Astrocyte (in vitro differentiated cells and primary cell): ENCODE data around the gene SEC16B. TPM values are rescaled to one million over a fixed set of nuclear protein-coding genes. Genes with fewer than 3 reads are reported as not detected.

Source experiments
- DNase-seq: peaks from one replicate; pipeline ENCODE4 v3.0.0-alpha.2; 2010; ENCODE audit warnings: low read depth
- FAIRE-seq: peaks from 2 replicates; lab custom pipeline; 2011; peaks lifted over from hg19 to GRCh38; lab: Jason Lieb, UNC
- H2AFZ ChIP-seq: 2 replicates; pipeline ENCODE4 v1.6.0; 2012; ENCODE audit warnings: low read depth, low read length, inconsistent platforms
- H3K27ac ChIP-seq: 2 replicates; pipeline ENCODE4 v1.5.1; 2011; ENCODE audit warnings: low read depth, low read length, inconsistent platforms
- H3K27me3 ChIP-seq: 2 replicates; pipeline ENCODE4 v1.6.0; 2011; ENCODE audit warnings: low read length, inconsistent platforms; ENCODE audit not compliant: insufficient read depth
- H3K36me3 ChIP-seq: 2 replicates; pipeline ENCODE4 v1.5.1; 2011; ENCODE audit warnings: low read length, inconsistent platforms; ENCODE audit not compliant: insufficient read depth
- H3K4me1 ChIP-seq: 2 replicates; pipeline ENCODE4 v1.5.1; 2011; ENCODE audit warnings: low read length, inconsistent platforms; ENCODE audit not compliant: insufficient read depth
- H3K4me2 ChIP-seq: 2 replicates; pipeline ENCODE4 v1.6.0; 2012; ENCODE audit warnings: low read length, inconsistent platforms
- H3K4me3 ChIP-seq: 2 replicates; pipeline ENCODE4 v1.5.1; 2011; ENCODE audit warnings: low read depth, mild to moderate bottlenecking, low read length, inconsistent platforms; ENCODE audit not compliant: insufficient read depth
- H3K79me2 ChIP-seq: 2 replicates; pipeline ENCODE4 v1.6.0; 2012; ENCODE audit warnings: mild to moderate bottlenecking, low read length, inconsistent platforms; ENCODE audit not compliant: insufficient read depth
- H3K9ac ChIP-seq: 2 replicates; pipeline ENCODE4 v1.6.0; 2012; ENCODE audit warnings: mild to moderate bottlenecking, low read length, inconsistent platforms
- H3K9me3 ChIP-seq: 2 replicates; pipeline ENCODE4 v1.5.1; 2012; ENCODE audit warnings: low read depth, mild to moderate bottlenecking, low read length, inconsistent platforms; ENCODE audit not compliant: insufficient read depth
- H4K20me1 ChIP-seq: 2 replicates; pipeline ENCODE4 v1.6.0; 2012; ENCODE audit warnings: low read length, inconsistent platforms; ENCODE audit not compliant: insufficient read depth
- H3K27ac Mint-ChIP-seq: one replicate; pipeline ENCODE4 v1.8.0; 2021; ENCODE audit warnings: mild to moderate bottlenecking, mixed read lengths; ENCODE audit not compliant: unreplicated experiment
- H3K27me3 Mint-ChIP-seq: one replicate; pipeline ENCODE4 v1.8.0; 2021; ENCODE audit warnings: low read depth, mixed read lengths; ENCODE audit not compliant: unreplicated experiment
- H3K36me3 Mint-ChIP-seq: one replicate; pipeline ENCODE4 v1.8.0; 2021; ENCODE audit warnings: low read depth, mixed read lengths; ENCODE audit not compliant: unreplicated experiment
- H3K4me1 Mint-ChIP-seq: one replicate; pipeline ENCODE4 v1.8.0; 2021; ENCODE audit warnings: low read depth, mixed read lengths; ENCODE audit not compliant: unreplicated experiment
- H3K4me3 Mint-ChIP-seq: one replicate; pipeline ENCODE4 v1.8.0; 2021; ENCODE audit warnings: mild to moderate bottlenecking, moderate library complexity, mixed read lengths; ENCODE audit not compliant: unreplicated experiment
- H3K9me3 Mint-ChIP-seq: one replicate; pipeline ENCODE4 v1.8.0; 2021; ENCODE audit warnings: mild to moderate bottlenecking, mixed read lengths; ENCODE audit not compliant: unreplicated experiment
- CTCF ChIP-seq: IDR thresholded peaks from 2 replicates; pipeline ENCODE4 v1.5.1; 2011; ENCODE audit warnings: low read depth, mild to moderate bottlenecking, inconsistent platforms, low read length, moderate library complexity; ENCODE audit not compliant: insufficient read depth
- EZH2 ChIP-seq: IDR thresholded peaks from 2 replicates; pipeline ENCODE4 v1.6.1; 2012; ENCODE audit warnings: mild to moderate bottlenecking, low read length, inconsistent platforms; ENCODE audit not compliant: insufficient read depth
- total RNA-seq: library from RNA; stranded (reverse); gene quantifications from 2 replicates; pipeline ENCODE4 v1.2.1, GENCODE V29; 2021

SEC16B gene
- total RNA-seq, 1 donor from 2014 or later, result 3.0 TPM

DNA sequence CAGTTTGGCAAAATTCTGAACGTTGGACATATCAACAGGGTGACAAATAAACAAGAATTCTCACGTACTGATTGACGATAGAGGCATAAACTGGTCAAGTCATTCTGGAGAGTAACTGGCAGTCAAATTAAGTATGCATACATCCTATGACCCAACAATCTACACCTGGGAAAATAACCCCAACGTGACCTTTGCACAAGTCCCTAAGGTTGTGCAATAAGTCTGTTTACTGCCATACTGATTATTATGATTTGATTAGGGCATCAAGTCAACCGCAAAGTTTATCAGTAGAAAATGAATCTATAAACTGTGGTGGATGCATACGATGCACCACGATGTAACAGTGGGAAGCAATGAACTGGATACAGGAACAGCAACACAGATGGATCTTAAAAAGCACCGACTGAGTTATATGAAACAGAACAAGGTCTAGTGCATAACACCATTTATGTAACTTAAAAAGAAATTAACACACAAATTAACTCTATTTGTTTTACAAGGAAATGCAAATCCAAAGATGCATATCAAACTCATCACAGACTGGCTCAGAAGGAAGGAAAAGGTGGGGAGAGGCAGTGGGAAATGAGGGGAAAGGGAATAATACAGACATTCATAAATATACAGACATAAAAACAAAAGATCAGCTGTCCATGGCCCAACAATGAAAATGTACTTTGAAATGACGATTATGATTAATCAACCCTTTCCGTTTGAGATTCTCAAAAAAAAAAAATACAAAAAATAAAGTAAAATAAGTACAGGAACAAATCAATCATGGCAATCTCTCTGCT is 41.0 kb upstream of the SEC16B start:
- no peak for DNase-seq
- H3K36me3 Mint-ChIP-seq, result no peaks in the 10 kb centered on the region
- no peaks in the 10 kb centered on the region for H3K36me3 ChIP-seq
- no peaks in the 10 kb centered on the region for H3K79me2 ChIP-seq
- H3K27me3 ChIP-seq, result no peaks in the 10 kb centered on the region
- no peaks in the 10 kb centered on the region for H3K9me3 ChIP-seq
- H3K9ac ChIP-seq, result no peak overlapping the region
- H3K4me2 ChIP-seq, result peak overlapping the region; percentile 44
- H3K27me3 Mint-ChIP-seq, result no peaks in the 10 kb centered on the region
- peaks cover 14% of the 10 kb centered on the region for H3K4me1 Mint-ChIP-seq
- H3K4me3 ChIP-seq, result no peak overlapping the region
- peaks cover 16% of the 10 kb centered on the region for H3K4me1 ChIP-seq
- peak overlapping the region; percentile 5 for H3K27ac Mint-ChIP-seq
- H4K20me1 ChIP-seq, result no peaks in the 10 kb centered on the region
- H3K27ac ChIP-seq, result no peak overlapping the region
- no peak overlapping the region for H2AFZ ChIP-seq
- TF ChIP-seq EZH2 (no peak), CTCF (no peak)
- no peak for FAIRE-seq
- no peaks in the 10 kb centered on the region for H3K9me3 Mint-ChIP-seq
- H3K4me3 Mint-ChIP-seq, result no peak overlapping the region

DNA sequence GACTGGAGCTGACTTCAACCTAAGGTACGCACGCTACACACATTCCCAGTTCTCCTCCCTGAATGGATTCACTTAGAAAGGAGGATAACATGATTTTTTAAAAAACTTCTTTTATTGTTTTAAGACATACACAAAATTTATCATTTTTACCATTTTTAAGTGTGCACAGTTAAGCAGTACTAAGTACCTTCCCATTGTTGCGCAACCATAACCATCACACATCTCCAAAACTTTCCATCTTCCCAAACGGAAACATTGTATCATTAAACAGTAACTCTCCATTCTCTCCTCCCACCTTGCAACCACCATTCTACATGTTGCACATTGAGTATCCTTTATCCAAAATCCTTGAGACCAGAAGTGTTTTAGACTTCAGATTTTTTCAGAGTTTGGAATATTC is 36.2 kb upstream of the SEC16B start:
- no peak overlapping the region for H3K4me2 ChIP-seq
- peaks cover 13% of the 10 kb centered on the region for H3K4me1 Mint-ChIP-seq
- H3K27ac Mint-ChIP-seq, result no peak overlapping the region
- no peaks in the 10 kb centered on the region for H3K36me3 Mint-ChIP-seq
- no peaks in the 10 kb centered on the region for H3K79me2 ChIP-seq
- FAIRE-seq, result peak; percentile 49
- DNase-seq, result no peak
- H3K4me3 ChIP-seq, result no peak overlapping the region
- no peak overlapping the region for H2AFZ ChIP-seq
- no peaks in the 10 kb centered on the region for H3K9me3 ChIP-seq
- no peak overlapping the region for H3K9ac ChIP-seq
- H3K27me3 ChIP-seq, result no peaks in the 10 kb centered on the region
- no peaks in the 10 kb centered on the region for H3K36me3 ChIP-seq
- no peaks in the 10 kb centered on the region for H3K9me3 Mint-ChIP-seq
- H3K27me3 Mint-ChIP-seq, result no peaks in the 10 kb centered on the region
- H3K27ac ChIP-seq, result no peak overlapping the region
- H3K4me3 Mint-ChIP-seq, result no peak overlapping the region
- H4K20me1 ChIP-seq, result no peaks in the 10 kb centered on the region
- TF ChIP-seq EZH2 (no peak), CTCF (no peak)
- peaks cover 15% of the 10 kb centered on the region for H3K4me1 ChIP-seq

GRCh38 chr1:178005450-178005849 is 35.6 kb upstream of the SEC16B start:
- no peaks in the 10 kb centered on the region for H3K27me3 ChIP-seq
- FAIRE-seq, result no peak

More at GRCh38 chr1:178005450-178005849, 35.6 kb upstream of the SEC16B start:
- Mint-ChIP-seq H3K9me3 (no peaks in the 10 kb centered on the region), H3K4me3 (no peak overlapping the region), H3K4me1 (peaks cover 11% of the 10 kb centered on the region), H3K27ac (no peak overlapping the region), H3K36me3 (no peaks in the 10 kb centered on the region), H3K27me3 (no peaks in the 10 kb centered on the region)
- peak overlapping the region; percentile 75 for H3K4me2 ChIP-seq
- no peak for DNase-seq
- H3K4me3 ChIP-seq, result peak overlapping the region; percentile 38
- H3K9ac ChIP-seq, result no peak overlapping the region
- H3K27ac ChIP-seq, result no peak overlapping the region
- no peak overlapping the region for H2AFZ ChIP-seq
- H3K9me3 ChIP-seq, result no peaks in the 10 kb centered on the region
- peaks cover 10% of the 10 kb centered on the region for H3K4me1 ChIP-seq
- H4K20me1 ChIP-seq, result no peaks in the 10 kb centered on the region
- H3K36me3 ChIP-seq, result no peaks in the 10 kb centered on the region
- TF ChIP-seq EZH2 (no peak), CTCF (no peak)
- H3K79me2 ChIP-seq, result no peaks in the 10 kb centered on the region
